ENCODE measurements around the gene ADTRP. TPM values are rescaled to one million over a fixed set of nuclear protein-coding genes. Genes with fewer than 3 reads are reported as not detected.

ADTRP gene
- polyA plus RNA-seq, 1 donor (not counting 4 experiments of a cell fraction or from before 2014, with no cell fraction given), result 16.7 TPM

GRCh38 chr6:11718031-11718430, 60.6 kb downstream of the ADTRP start:
- no peaks in the 10 kb centered on the region for H3K9me1 ChIP-seq (ENCODE audit: control insufficient read depth, extremely low read depth, insufficient read depth, low read length)
- H3K9me3 ChIP-seq (ENCODE audit: control insufficient read depth, low read depth, low read length), result no peaks in the 10 kb centered on the region
- no peak for FAIRE-seq
- no peaks in the 10 kb centered on the region for H3K4me1 ChIP-seq (ENCODE audit: control insufficient read depth, extremely low read depth, insufficient read depth, low read length)
- dilution Hi-C loops (cut with MboI; ENCODE audit: extremely low pct_ligation_motif_present, low sequenced_read_pairs), result no loop called here
- no peak for DNase-seq (ENCODE audit: low read depth, low spot score)
- H3K4me3 ChIP-seq (ENCODE audit: control insufficient read depth in 2 of 3, extremely low read depth in 1 of 3, insufficient read depth in 2 of 3, low read depth in 1 of 3, low read length in 3 of 3), result no peak overlapping the region
- H3K27ac ChIP-seq (ENCODE audit: control insufficient read depth, insufficient read depth, low read length), result no peak overlapping the region
- TF ChIP-seq EZH2 (IDR thresholded peaks at IDR 0.05; ENCODE audit: low read length) (no peak), CTCF (optimal IDR thresholded peaks at IDR 0.05 in 1 of 3, IDR thresholded peaks at IDR 0.05 in 1 of 3, conservative IDR thresholded peaks at IDR 0.05 in 1 of 3; ENCODE audit: extremely low read depth in 1 of 3, insufficient read depth in 2 of 3, low read length in 3 of 3) (no peak)
- H3K79me2 ChIP-seq (ENCODE audit: control insufficient read depth, insufficient read depth, low read length), result no peaks in the 10 kb centered on the region
- no peaks in the 10 kb centered on the region for H3K27me3 ChIP-seq (ENCODE audit: control insufficient read depth, extremely low read depth, insufficient read depth, low read length)
- no peak overlapping the region for H3K9ac ChIP-seq (ENCODE audit: control insufficient read depth, extremely low read depth, insufficient read depth, low read length)
- peaks cover 4% of the 10 kb centered on the region in 2 experiments for H3K36me3 ChIP-seq (ENCODE audit: control insufficient read depth in 2 of 2, extremely low read depth in 1 of 2, insufficient read depth in 2 of 2, low read length in 2 of 2)
- no peak overlapping the region for H3K4me2 ChIP-seq (ENCODE audit: control insufficient read depth, extremely low read depth, insufficient read depth, low read depth, low read length)
- H2AFZ ChIP-seq (ENCODE audit: control insufficient read depth, low read length), result no peak overlapping the region
- no peaks in the 10 kb centered on the region for H4K20me1 ChIP-seq (ENCODE audit: control insufficient read depth, extremely low read depth, insufficient read depth, low read length)

GRCh38 chr6:11714798-11715285, 63.8 kb downstream of the ADTRP start:
- H2AFZ ChIP-seq (ENCODE audit: control insufficient read depth, low read length), result no peak overlapping the region
- DNase-seq (ENCODE audit: low read depth, low spot score) (no peak), FAIRE-seq (no peak)
- no peak for TF ChIP-seq EZH2 (IDR thresholded peaks at IDR 0.05; ENCODE audit: low read length)
- no peak for TF ChIP-seq CTCF (optimal IDR thresholded peaks at IDR 0.05 in 1 of 3, IDR thresholded peaks at IDR 0.05 in 1 of 3, conservative IDR thresholded peaks at IDR 0.05 in 1 of 3; ENCODE audit: extremely low read depth in 1 of 3, insufficient read depth in 2 of 3, low read length in 3 of 3)
- H3K79me2 ChIP-seq (ENCODE audit: control insufficient read depth, insufficient read depth, low read length), result no peaks in the 10 kb centered on the region
- peaks cover 27% of the 10 kb centered on the region for H3K4me1 ChIP-seq (ENCODE audit: control insufficient read depth, extremely low read depth, insufficient read depth, low read length)
- dilution Hi-C loops (cut with MboI; ENCODE audit: extremely low pct_ligation_motif_present, low sequenced_read_pairs), result no loop called here
- peaks cover 1 to 4% of the 10 kb centered on the region in 2 experiments for H3K36me3 ChIP-seq (ENCODE audit: control insufficient read depth in 2 of 2, extremely low read depth in 1 of 2, insufficient read depth in 2 of 2, low read length in 2 of 2)
- H3K4me3 ChIP-seq (ENCODE audit: control insufficient read depth in 2 of 3, extremely low read depth in 1 of 3, insufficient read depth in 2 of 3, low read depth in 1 of 3, low read length in 3 of 3), result no peak overlapping the region
- no peaks in the 10 kb centered on the region for H3K27me3 ChIP-seq (ENCODE audit: control insufficient read depth, extremely low read depth, insufficient read depth, low read length)
- no peaks in the 10 kb centered on the region for H4K20me1 ChIP-seq (ENCODE audit: control insufficient read depth, extremely low read depth, insufficient read depth, low read length)
- H3K4me2 ChIP-seq (ENCODE audit: control insufficient read depth, extremely low read depth, insufficient read depth, low read depth, low read length), result no peak overlapping the region
- no peak overlapping the region for H3K9ac ChIP-seq (ENCODE audit: control insufficient read depth, extremely low read depth, insufficient read depth, low read length)
- no peaks in the 10 kb centered on the region for H3K9me1 ChIP-seq (ENCODE audit: control insufficient read depth, extremely low read depth, insufficient read depth, low read length)
- H3K27ac ChIP-seq (ENCODE audit: control insufficient read depth, insufficient read depth, low read length), result no peak overlapping the region
- no peaks in the 10 kb centered on the region for H3K9me3 ChIP-seq (ENCODE audit: control insufficient read depth, low read depth, low read length)
